Central memory CD4-positive, alpha-beta T cell (primary cell): ENCODE measurements around the gene BAG2.

ENCODE experiments used
- DNase-seq: peaks from one replicate; pipeline ENCODE4 v3.0.0; 2022

Gene BAG2

DNA sequence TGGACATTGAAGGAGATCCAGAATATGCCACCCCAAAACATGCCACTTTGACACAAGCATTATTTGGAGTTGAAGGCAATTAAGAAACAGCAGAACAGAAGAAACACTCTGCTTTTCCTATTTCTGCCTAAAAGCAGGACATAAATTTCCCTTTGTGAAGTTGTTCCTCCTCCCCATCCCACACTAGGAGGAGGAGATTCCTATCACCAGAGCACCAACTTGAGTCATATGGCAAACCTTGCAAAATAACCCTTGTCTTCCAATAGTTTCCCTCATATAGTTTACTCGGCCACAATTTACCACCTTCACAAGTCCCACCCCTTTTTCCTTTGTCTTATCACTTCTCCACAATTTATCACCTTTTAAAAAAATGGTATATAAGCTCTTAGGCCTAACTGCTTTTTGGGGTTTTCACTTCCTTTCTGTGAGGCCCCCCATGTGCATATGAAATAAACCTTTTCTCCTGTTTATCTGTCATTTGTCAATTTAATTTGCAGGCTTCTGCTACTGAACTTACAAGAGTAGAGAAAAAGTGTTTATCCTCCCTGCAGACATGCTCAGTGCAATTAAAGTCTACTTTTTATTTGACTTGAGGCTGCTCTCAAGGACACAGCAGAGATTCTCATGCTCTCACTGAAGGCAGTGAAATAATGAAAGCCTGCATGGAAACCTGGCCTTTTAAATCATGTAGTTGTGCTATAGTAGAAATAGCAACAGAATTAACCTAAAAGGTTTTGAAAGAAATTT is 52.8 kb downstream of the BAG2 start:
- no peak for DNase-seq

GRCh38 chr6:57226221-57226620 is 54.1 kb downstream of the BAG2 start:
- no peak for DNase-seq
